ENCODE data around the gene USP25.

USP25 gene

GRCh38 chr21:15729674-15730483, at the start of gene USP25:
USP25 (plus strand) TSS chr21:15729982; CDS start chr21:15730394, 412 bp downstream.
- FAIRE-seq: no peak

- no peak for FAIRE-seq
Observed at GRCh38 chr21:15682186-15682895, 47.4 kb upstream of the USP25 start.

- no peak for FAIRE-seq
Observed at GRCh38 chr21:15682977-15683376, 46.8 kb upstream of the USP25 start.

- no peak for FAIRE-seq
Observed at GRCh38 chr21:15686506-15686905, 43.3 kb upstream of the USP25 start.

GRCh38 chr21:15687208-15687607, 42.6 kb upstream of the USP25 start:
- FAIRE-seq: no peak

GRCh38 chr21:15688016-15688415, 41.8 kb upstream of the USP25 start:
- FAIRE-seq: no peak

- no peak for FAIRE-seq
Observed at GRCh38 chr21:15688809-15689208, 41.0 kb upstream of the USP25 start.

GRCh38 chr21:15692711-15693110, 37.1 kb upstream of the USP25 start:
- FAIRE-seq: no peak

GRCh38 chr21:15695241-15695640, 34.5 kb upstream of the USP25 start:
- no peak for FAIRE-seq

- no peak for FAIRE-seq
Observed at GRCh38 chr21:15701830-15702229, 28.0 kb upstream of the USP25 start.

GRCh38 chr21:15703932-15704331, 25.9 kb upstream of the USP25 start:
- no peak for FAIRE-seq

GRCh38 chr21:15706696-15707095, 23.1 kb upstream of the USP25 start:
- FAIRE-seq: no peak

GRCh38 chr21:15713412-15713811, 16.4 kb upstream of the USP25 start:
- FAIRE-seq: no peak

- FAIRE-seq: no peak
Observed at GRCh38 chr21:15718711-15719110, 11.1 kb upstream of the USP25 start.

- no peak for FAIRE-seq
Observed at GRCh38 chr21:15719976-15720375, 9.8 kb upstream of the USP25 start.

GRCh38 chr21:15722591-15723324, 7.0 kb upstream of the USP25 start:
- FAIRE-seq: no peak

- FAIRE-seq: no peak
Observed at GRCh38 chr21:15725949-15726348, 3.8 kb upstream of the USP25 start.

GRCh38 chr21:15728046-15728445, 1.7 kb upstream of the USP25 start:
- FAIRE-seq: no peak

- FAIRE-seq: no peak
Observed at GRCh38 chr21:15729346-15729673, 472 bp upstream of the USP25 start.

- FAIRE-seq: no peak
Observed at GRCh38 chr21:15730484-15731242, 881 bp downstream of the USP25 start.

- FAIRE-seq: no peak
Observed at GRCh38 chr21:15731243-15731613, 1.4 kb downstream of the USP25 start.

GRCh38 chr21:15732290-15732995, 2.7 kb downstream of the USP25 start:
- FAIRE-seq: peak; percentile 62

GRCh38 chr21:15732996-15733329, 3.2 kb downstream of the USP25 start:
- no peak for FAIRE-seq

Measured in TTC549 (cell line).